HepG2 (cell line): ENCODE results near the gene PIAS3. TPM values are rescaled to one million over a fixed set of nuclear protein-coding genes. Genes with fewer than 3 reads are reported as not detected.

Experiments
- AHR ChIP-seq: IDR thresholded peaks from 2 replicates; pipeline ENCODE4 v1.6.1; 2018; ENCODE audit warnings: missing genetic modification reagents, missing compliant biosample characterization
- ATF2 ChIP-seq: sonication (generic); formaldehyde crosslinking; IDR thresholded peaks from 2 replicates; pipeline ENCODE4 v1.4.0; 2020; ENCODE audit warnings: missing genetic modification reagents
- CBX2 ChIP-seq, 2 experiments: fragments of 200-600 bp in 1 of 2; sonication (generic); formaldehyde crosslinking in 1 of 2; IDR thresholded peaks; 2 replicates each; pipeline versions ENCODE4 v1.7.0 to v1.8.1; 2018 to 2022; ENCODE audit warnings: low read depth in 2 of 2, low read length in 1 of 2, mild to moderate bottlenecking in 1 of 2, missing genetic modification reagents in 1 of 2
- CCDC6 ChIP-seq: sonication (generic); formaldehyde crosslinking; IDR thresholded peaks from 2 replicates; pipeline ENCODE4 v1.8.1; 2022; ENCODE audit warnings: mild to moderate bottlenecking, missing genetic modification reagents, moderate library complexity
- HIVEP1 ChIP-seq: sonication (generic); formaldehyde crosslinking; IDR thresholded peaks from 2 replicates; pipeline ENCODE4 v1.4.0; 2020; ENCODE audit warnings: mild to moderate bottlenecking, missing genetic modification reagents
- JUN ChIP-seq: sonication (generic); formaldehyde crosslinking; IDR thresholded peaks from 2 replicates; pipeline ENCODE4 v1.4.0; 2020; ENCODE audit warnings: mild to moderate bottlenecking, missing genetic modification reagents
- KDM1A ChIP-seq: IDR thresholded peaks from 2 replicates; pipeline ENCODE4 v1.6.1; 2016; ENCODE audit warnings: missing compliant biosample characterization
- MZF1 ChIP-seq: sonication (generic); formaldehyde crosslinking; IDR thresholded peaks from 2 replicates; pipeline ENCODE4 v1.8.1; 2023; ENCODE audit warnings: mild to moderate bottlenecking, missing genetic modification reagents, borderline replicate concordance
- NCOA2 ChIP-seq: sonication (generic); formaldehyde crosslinking; IDR thresholded peaks from 2 replicates; pipeline ENCODE4 v1.8.0; 2022; ENCODE audit warnings: inconsistent platforms
- NR2F1 ChIP-seq, 2 experiments: fragments of 450-650 bp in 1 of 2; formaldehyde crosslinking in 1 of 2; IDR thresholded peaks; 2 replicates each; pipeline versions ENCODE4 v1.5.0 to v1.6.1; 2016 to 2020; ENCODE audit warnings: mild to moderate bottlenecking in 1 of 2, missing compliant biosample characterization in 1 of 2, missing genetic modification reagents in 1 of 2, moderate library complexity in 1 of 2
- SETDB1 ChIP-seq: sonication (generic); formaldehyde crosslinking; IDR thresholded peaks from 2 replicates; pipeline ENCODE4 v1.5.1; 2020; ENCODE audit warnings: missing genetic modification reagents, mild to moderate bottlenecking, borderline replicate concordance
- SMARCE1 ChIP-seq: fragments of 450-650 bp; IDR thresholded peaks from 2 replicates; pipeline ENCODE4 v1.6.1; 2017; ENCODE audit warnings: borderline replicate concordance
- TBP ChIP-seq: sonication (generic); formaldehyde crosslinking; IDR thresholded peaks from 2 replicates; pipeline ENCODE4 v1.5.0; 2020; ENCODE audit warnings: missing genetic modification reagents
- ZFP37 ChIP-seq: sonication (generic); formaldehyde crosslinking; IDR thresholded peaks from 2 replicates; pipeline ENCODE4 v1.4.0; 2020; ENCODE audit warnings: missing genetic modification reagents, borderline replicate concordance
- ZNF136 ChIP-seq: sonication (generic); formaldehyde crosslinking; IDR thresholded peaks from 2 replicates; pipeline ENCODE4 v1.8.1; 2022; ENCODE audit warnings: low read depth, mild to moderate bottlenecking, moderate library complexity, missing genetic modification reagents
- ZNF160 ChIP-seq: sonication (generic); formaldehyde crosslinking; IDR thresholded peaks from 2 replicates; pipeline ENCODE4 v1.8.0; 2022; ENCODE audit warnings: mild to moderate bottlenecking, inconsistent platforms, missing genetic modification reagents
- ZNF646 ChIP-seq: sonication (generic); formaldehyde crosslinking; IDR thresholded peaks from 2 replicates; pipeline ENCODE4 v1.9.0; 2021; ENCODE audit warnings: mild to moderate bottlenecking, missing genetic modification reagents
- ZNF652 ChIP-seq: IDR thresholded peaks from 2 replicates; pipeline ENCODE4 v1.6.1; 2016; ENCODE audit warnings: low read depth, borderline replicate concordance
- polyA plus RNA-seq, 8 experiments: library from polyadenylated mRNA; depleted of rRNA in 3 of 8; stranded (reverse) in 7 of 8; unstranded in 1 of 8; fragments of >200 nt; fragmentation: Illumina TruSeq in 4 of 8; extraction: Trizol in 4 of 8; gene quantifications; 2 replicates each; pipeline versions ENCODE4 v1.2.1 to v1.2.3, GENCODE V29; 2011 to 2016; ENCODE audit warnings: low read depth in 4 of 8, missing spikeins in 1 of 8, mixed read lengths in 1 of 8; ENCODE audit not compliant: insufficient read depth in 1 of 8
- total RNA-seq, 5 experiments: library from RNA; depleted of rRNA; stranded (reverse); fragments of >200 nt; fragmentation: Illumina TruSeq; extraction: Trizol; gene quantifications; 2 replicates each; pipeline ENCODE4 v1.2.3, GENCODE V29; 2016; ENCODE audit warnings: low read depth in 1 of 5
- TF ChIP-seq, protein P1 (sequence below): sonication (generic); formaldehyde crosslinking; IDR thresholded peaks from 2 replicates; pipeline ENCODE4 v1.8.1; 2023; ENCODE audit warnings: mild to moderate bottlenecking, inconsistent platforms, moderate library complexity, missing genetic modification reagents, borderline replicate concordance

The PIAS3 gene
- total and polyA plus RNA-seq, 2 of the 13 experiments (the other 11 are each of a cell fraction or from before 2014, with no cell fraction given), result 3.7 to 8.0 TPM

DNA sequence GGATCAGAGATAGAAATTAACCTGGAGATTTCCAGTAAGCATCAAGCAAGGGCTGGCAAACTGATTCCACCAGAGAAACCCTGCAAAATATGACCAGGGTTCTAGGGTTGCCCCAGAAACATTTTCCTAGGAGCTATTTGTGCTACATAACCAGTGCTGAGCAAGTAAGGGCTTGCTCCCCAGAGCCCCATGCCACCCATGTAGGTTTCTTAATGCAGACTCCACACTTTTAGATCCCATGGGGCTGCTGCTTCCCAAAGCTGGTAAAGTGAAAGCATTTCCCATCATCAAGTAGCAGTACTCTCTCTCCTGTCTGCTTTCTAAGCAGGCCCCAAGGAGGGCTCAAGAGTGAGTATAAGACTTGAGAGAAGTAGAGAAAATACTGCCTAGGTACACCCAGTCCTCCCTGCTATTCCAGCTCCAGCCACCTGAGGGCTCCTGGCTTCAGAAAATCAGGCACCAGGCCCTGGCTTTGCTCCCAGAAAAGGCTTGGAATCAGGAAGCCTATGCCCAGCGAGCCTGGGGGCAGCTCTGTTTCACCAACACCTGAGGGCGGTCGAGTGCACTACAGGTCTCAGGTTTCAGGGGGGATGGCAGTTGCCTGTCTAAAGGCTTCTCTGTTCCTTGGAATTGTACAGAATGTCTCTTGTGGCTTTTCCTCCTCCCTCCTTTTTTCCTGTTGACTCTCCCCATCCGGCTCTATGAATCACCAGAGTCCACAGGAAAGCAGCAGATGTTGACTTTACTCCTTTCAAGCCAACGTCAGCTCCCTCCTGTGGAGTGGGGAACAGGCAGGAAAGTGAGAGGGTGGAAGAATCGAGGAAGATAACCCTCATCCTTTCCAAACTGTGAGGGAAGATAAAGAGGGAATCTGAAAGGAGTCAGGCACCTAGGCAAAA lies 33.0 kb upstream of the PIAS3 start (continued):
- no peak for TF ChIP-seq ZNF646 (CRISPR knock-in tag)
- peak; percentile 76 for TF ChIP-seq CCDC6
- TF ChIP-seq JUN (CRISPR knock-in tag), result peak; percentile 51; the same call in 1 of the 2 replicates
- TF ChIP-seq, protein P1, sequence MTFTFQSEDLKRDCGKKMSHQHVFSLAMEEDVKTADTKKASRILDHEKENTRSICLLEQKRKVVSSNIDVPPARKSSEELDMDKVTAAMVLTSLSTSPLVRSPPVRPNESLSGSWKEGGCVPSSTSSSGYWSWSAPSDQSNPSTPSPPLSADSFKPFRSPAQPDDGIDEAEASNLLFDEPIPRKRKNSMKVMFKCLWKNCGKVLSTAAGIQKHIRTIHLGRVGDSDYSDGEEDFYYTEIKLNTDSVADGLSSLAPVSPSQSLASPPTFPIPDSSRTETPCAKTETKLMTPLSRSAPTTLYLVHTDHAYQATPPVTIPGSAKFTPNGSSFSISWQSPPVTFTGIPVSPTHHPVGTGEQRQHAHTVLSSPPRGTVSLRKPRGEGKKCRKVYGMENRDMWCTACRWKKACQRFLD (CRISPR knock-in tag), result no peak
- TF ChIP-seq AHR (CRISPR knock-in tag), result no peak
- TF ChIP-seq SETDB1 (CRISPR knock-in tag), result no peak
- no peak for TF ChIP-seq ZNF652
- no peak for TF ChIP-seq CBX2 (IDR thresholded peaks at IDR 0.05; ENCODE audit: low read depth, low read length)
- TF ChIP-seq CBX2 (CRISPR knock-in tag; IDR thresholded peaks at IDR 0.05; ENCODE audit: low read depth), result no peak
- no peak for TF ChIP-seq MZF1 (CRISPR knock-in tag)
- no peak for TF ChIP-seq NR2F1 (CRISPR knock-in tag; IDR thresholded peaks at IDR 0.05)
- 0 out of 2 replicates have a peak, but pooled peaks have one; percentile 48 for TF ChIP-seq ZNF160 (CRISPR knock-in tag)
- no peak for TF ChIP-seq HIVEP1 (CRISPR knock-in tag)
- TF ChIP-seq ZFP37 (CRISPR knock-in tag), result peak; percentile 90; the same call in 1 of the 2 replicates
- TF ChIP-seq SMARCE1, result no peak
- TF ChIP-seq NCOA2 (CRISPR knock-in tag), result peak; percentile 85
- TF ChIP-seq ATF2 (CRISPR knock-in tag), result peak; percentile 44; the same call in 1 of the 2 replicates
- TF ChIP-seq ZNF136 (CRISPR knock-in tag), result no peak
- TF ChIP-seq TBP (CRISPR knock-in tag), result no peak
- TF ChIP-seq KDM1A (CRISPR knock-in tag), result no peak
